Heart left ventricle (tissue), 13 donors: ENCODE data around the gene CLPTM1L.

Experiments
- POLR2A ChIP-seq, 2 donors: fragments of 450-650 bp; IDR thresholded peaks; one replicate each; pipeline ENCODE4 v1.6.1; 2017; ENCODE audit warnings: antibody characterized with exemption in 2 of 2, mild to moderate bottlenecking in 2 of 2, moderate library complexity in 2 of 2
- TF ChIP-seq, protein P1 (sequence below), 12 donors: fragments of 200-600 bp; sonication (generic) in 4 of 12; IDR thresholded peaks; one replicate each; pipeline versions ENCODE4 v1.5.0 to v1.8.0; 2018 to 2022; ENCODE audit warnings: antibody characterized with exemption in 12 of 12, mild to moderate bottlenecking in 5 of 12
- donor health status: ischemic (EF 13 %, LVEDD 7.1; RV severe dilation, severe dysfunction).
- donor health status: DM: no; HTN: yes; CAD: no.
- donor health status: DM: no; HTN: no; CAD: no.
- donor health status: ischemic (EF 25% LVEDD 6.9; RV normal size, moderate dysfunction).
- donor health status: ischemic (EF 25% LVEDD 5.7; RV mildly dilated, moderate dysfunction).
- donor health status: ischemic (EF 35%, LVEDD 5.7; RV mildly dilated, moderate dysfunction).
- donor health status: nonischemic (EF 11% LVEDD 7.7; RV severe dilation, severe dysfunction).
- donor health status: DM: yes; HTN: yes; CAD: no.
- donor health status: PGD.
- donor health status: ischemic (EF 29% LVEDD 5.4; RV normal size, mild dysfunction).
- donor health status: nonischemic (EF 23%, LVEDD 6.1; RV moderate dilation, normal function).

DNA sequence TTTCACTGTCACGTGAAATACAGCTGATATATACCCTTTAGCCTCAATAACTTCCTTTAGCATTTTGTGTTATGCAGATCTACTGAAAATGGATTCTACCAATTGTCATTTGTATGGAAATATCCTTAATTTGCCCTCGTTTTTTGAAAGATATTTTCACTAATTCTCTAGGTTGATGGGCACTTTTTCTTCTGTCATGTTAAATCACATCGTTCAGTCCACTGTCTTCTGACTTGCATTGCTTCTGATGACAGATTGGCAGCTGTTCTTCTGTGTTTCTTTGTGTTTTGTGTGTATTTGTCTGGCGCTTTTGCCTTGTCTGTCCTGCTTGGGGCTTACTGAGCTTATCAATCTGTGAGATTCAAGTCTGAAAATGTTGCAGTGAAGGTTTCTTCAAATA lies 9.7 kb upstream of the CLPTM1L start:
- TF ChIP-seq, protein P1, sequence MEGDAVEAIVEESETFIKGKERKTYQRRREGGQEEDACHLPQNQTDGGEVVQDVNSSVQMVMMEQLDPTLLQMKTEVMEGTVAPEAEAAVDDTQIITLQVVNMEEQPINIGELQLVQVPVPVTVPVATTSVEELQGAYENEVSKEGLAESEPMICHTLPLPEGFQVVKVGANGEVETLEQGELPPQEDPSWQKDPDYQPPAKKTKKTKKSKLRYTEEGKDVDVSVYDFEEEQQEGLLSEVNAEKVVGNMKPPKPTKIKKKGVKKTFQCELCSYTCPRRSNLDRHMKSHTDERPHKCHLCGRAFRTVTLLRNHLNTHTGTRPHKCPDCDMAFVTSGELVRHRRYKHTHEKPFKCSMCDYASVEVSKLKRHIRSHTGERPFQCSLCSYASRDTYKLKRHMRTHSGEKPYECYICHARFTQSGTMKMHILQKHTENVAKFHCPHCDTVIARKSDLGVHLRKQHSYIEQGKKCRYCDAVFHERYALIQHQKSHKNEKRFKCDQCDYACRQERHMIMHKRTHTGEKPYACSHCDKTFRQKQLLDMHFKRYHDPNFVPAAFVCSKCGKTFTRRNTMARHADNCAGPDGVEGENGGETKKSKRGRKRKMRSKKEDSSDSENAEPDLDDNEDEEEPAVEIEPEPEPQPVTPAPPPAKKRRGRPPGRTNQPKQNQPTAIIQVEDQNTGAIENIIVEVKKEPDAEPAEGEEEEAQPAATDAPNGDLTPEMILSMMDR (IDR thresholded peaks at IDR 0.05): no peak
- no peak for TF ChIP-seq POLR2A (IDR thresholded peaks at IDR 0.05)
